Heart left ventricle (tissue), 13 donors: ENCODE results near the gene SLC25A29.

ENCODE experiments used
- CTCF ChIP-seq, 12 donors: fragments of 200-600 bp; sonication (generic) in 4 of 12; IDR thresholded peaks; one replicate each; pipeline versions ENCODE4 v1.5.0 to v1.8.0; 2018 to 2022; ENCODE audit warnings: antibody characterized with exemption in 12 of 12, mild to moderate bottlenecking in 5 of 12
- POLR2A ChIP-seq, 2 donors: fragments of 450-650 bp; IDR thresholded peaks; one replicate each; pipeline ENCODE4 v1.6.1; 2017; ENCODE audit warnings: antibody characterized with exemption in 2 of 2, mild to moderate bottlenecking in 2 of 2, moderate library complexity in 2 of 2
- donor health status: ischemic (EF 13 %, LVEDD 7.1; RV severe dilation, severe dysfunction).
- donor health status: DM: no; HTN: yes; CAD: no.
- donor health status: DM: no; HTN: no; CAD: no.
- donor health status: ischemic (EF 25% LVEDD 6.9; RV normal size, moderate dysfunction).
- donor health status: ischemic (EF 25% LVEDD 5.7; RV mildly dilated, moderate dysfunction).
- donor health status: ischemic (EF 35%, LVEDD 5.7; RV mildly dilated, moderate dysfunction).
- donor health status: nonischemic (EF 11% LVEDD 7.7; RV severe dilation, severe dysfunction).
- donor health status: DM: yes; HTN: yes; CAD: no.
- donor health status: PGD.
- donor health status: ischemic (EF 29% LVEDD 5.4; RV normal size, mild dysfunction).
- donor health status: nonischemic (EF 23%, LVEDD 6.1; RV moderate dilation, normal function).

GRCh38 chr14:100287202-100287997, 18.8 kb downstream of the SLC25A29 start:
- no peak for TF ChIP-seq CTCF (IDR thresholded peaks at IDR 0.05)
- no peak for TF ChIP-seq POLR2A (IDR thresholded peaks at IDR 0.05)
